GM18502 (cell line): ENCODE measurements around the gene HMGXB3.
"Not testable (repeated sequence)": the region's sequence is repeated elsewhere in the genome, so short reads cannot be mapped to it uniquely, and the experiment has no call there.

Experiments used
- ATAC-seq: cut with Tn5 transposase; IDR thresholded peaks from one replicate; pipeline ENCODE4 v1.9.1; 2021; ENCODE audit warnings: mild to moderate bottlenecking; ENCODE audit not compliant: unreplicated experiment, poor library complexity

The HMGXB3 gene

GRCh38 chr5:150081541-150082283 is 81.2 kb downstream of the HMGXB3 start:
- peak; percentile 95 for ATAC-seq

- ATAC-seq, result peak; percentile 39
These were observed 81.8 kb downstream of the HMGXB3 start for GRCh38 chr5:150082374-150082773.

GRCh38 chr5:150082889-150083288 is 82.3 kb downstream of the HMGXB3 start:
- no peak for ATAC-seq

- not testable (repeated sequence) for ATAC-seq
These were observed 84.2 kb downstream of the HMGXB3 start for GRCh38 chr5:150084754-150085153.

- no peak for ATAC-seq
These were observed 84.8 kb downstream of the HMGXB3 start for GRCh38 chr5:150085191-150085912.

- no peak for ATAC-seq
These were observed 85.6 kb downstream of the HMGXB3 start, which contains the start of gene CSF1R for GRCh38 chr5:150085950-150086715. Gene CSF1R, minus strand, starts transcription at chr5:150086554. Its CDS starts 127 bp downstream, at chr5:150086427.

- peak; percentile 57 for ATAC-seq
These were observed 91.7 kb downstream of the HMGXB3 start for GRCh38 chr5:150092159-150092787.

- no peak for ATAC-seq
These were observed 96.6 kb downstream of the HMGXB3 start for GRCh38 chr5:150097152-150097551.

- no peak for ATAC-seq
These were observed 100.5 kb downstream of the HMGXB3 start for GRCh38 chr5:150101023-150101422.
